SU-DHL-6 (cell line): Measurements from ENCODE around the gene EIF3J.

ENCODE experiments used
- CTCF ChIP-seq: fragments of 200-600 bp; sonication (generic); IDR thresholded peaks from one replicate; pipeline ENCODE4 v1.5.1; 2017; ENCODE audit warnings: antibody characterized with exemption, mild to moderate bottlenecking, low read length, moderate library complexity; ENCODE audit not compliant: insufficient read depth, poor library complexity, severe bottlenecking
- EZH2phosphoT487 ChIP-seq: fragments of 200-600 bp; sonication (generic), shearing (Covaris generic); conservative IDR thresholded peaks from 2 replicates; pipeline ENCODE4 v1.6.1; 2018; ENCODE audit warnings: mild to moderate bottlenecking, antibody characterized with exemption, low read length, moderate library complexity, mixed read lengths

GRCh38 chr15:44550734-44551133 is 13.8 kb downstream of the EIF3J start:
- TF ChIP-seq CTCF (no peak), EZH2phosphoT487 (no peak)
